ENCODE measurements around the gene CBX2.

DNA sequence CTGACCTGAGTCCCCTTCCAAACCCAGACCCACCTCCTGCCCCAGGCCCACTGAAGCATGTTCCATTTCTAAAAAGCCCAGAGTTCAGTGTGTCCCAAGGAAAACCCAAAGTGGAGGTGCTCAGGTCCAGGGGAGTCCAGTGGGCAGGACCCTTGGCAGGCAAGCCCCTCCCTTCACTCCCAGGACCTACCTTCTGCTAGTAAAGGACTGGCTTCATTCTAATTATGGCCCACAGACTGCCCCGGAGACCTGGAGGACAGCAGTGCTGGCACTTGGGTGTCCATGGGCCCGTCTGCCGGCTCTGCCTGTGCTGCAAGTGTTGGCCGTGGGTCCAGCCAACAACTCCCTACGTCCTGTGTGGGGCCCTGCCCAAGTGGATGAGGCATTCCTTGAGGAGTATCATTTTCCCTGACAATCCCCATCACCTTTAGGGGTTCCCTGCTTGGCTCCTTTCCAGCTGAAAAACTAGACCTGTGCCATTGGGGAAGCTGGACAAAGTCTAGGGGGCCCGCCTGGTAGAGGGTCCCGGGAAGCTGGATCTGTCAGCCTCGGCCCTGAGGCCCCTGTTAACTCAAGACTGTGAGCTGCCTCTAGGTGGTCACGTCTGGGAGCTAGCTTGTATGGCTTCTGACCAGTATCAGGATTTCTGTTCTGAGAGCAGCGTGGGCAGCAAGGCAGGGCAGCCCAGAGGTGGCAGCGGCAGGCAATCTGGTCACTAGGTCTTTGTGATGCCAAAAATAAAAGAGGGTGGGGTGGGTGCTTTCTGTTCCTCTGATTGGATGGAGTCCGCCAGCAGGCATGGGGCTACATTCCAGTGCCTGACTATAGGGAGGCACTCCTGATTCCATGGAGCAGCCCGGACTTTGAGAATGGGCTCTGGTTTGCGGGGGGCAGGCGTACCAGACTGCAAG, 8.2 kb downstream of the CBX2 start:
- TF ChIP-seq, protein P1, sequence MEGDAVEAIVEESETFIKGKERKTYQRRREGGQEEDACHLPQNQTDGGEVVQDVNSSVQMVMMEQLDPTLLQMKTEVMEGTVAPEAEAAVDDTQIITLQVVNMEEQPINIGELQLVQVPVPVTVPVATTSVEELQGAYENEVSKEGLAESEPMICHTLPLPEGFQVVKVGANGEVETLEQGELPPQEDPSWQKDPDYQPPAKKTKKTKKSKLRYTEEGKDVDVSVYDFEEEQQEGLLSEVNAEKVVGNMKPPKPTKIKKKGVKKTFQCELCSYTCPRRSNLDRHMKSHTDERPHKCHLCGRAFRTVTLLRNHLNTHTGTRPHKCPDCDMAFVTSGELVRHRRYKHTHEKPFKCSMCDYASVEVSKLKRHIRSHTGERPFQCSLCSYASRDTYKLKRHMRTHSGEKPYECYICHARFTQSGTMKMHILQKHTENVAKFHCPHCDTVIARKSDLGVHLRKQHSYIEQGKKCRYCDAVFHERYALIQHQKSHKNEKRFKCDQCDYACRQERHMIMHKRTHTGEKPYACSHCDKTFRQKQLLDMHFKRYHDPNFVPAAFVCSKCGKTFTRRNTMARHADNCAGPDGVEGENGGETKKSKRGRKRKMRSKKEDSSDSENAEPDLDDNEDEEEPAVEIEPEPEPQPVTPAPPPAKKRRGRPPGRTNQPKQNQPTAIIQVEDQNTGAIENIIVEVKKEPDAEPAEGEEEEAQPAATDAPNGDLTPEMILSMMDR (IDR thresholded peaks at IDR 0.05) = no peak
- TF ChIP-seq POLR2A (IDR thresholded peaks at IDR 0.05) = no peak
